Measurements from ENCODE around the gene FAM110A. TPM values are rescaled to one million over a fixed set of nuclear protein-coding genes. Genes with fewer than 3 reads are reported as not detected.
"Not testable (repeated sequence)": the region's sequence is repeated elsewhere in the genome, so short reads cannot be mapped to it uniquely, and the experiment has no call there.

Gene FAM110A
- total RNA-seq, 4 donors from 2014 or later, result 1.4 to 3.2 (median 2.0) TPM

DNA sequence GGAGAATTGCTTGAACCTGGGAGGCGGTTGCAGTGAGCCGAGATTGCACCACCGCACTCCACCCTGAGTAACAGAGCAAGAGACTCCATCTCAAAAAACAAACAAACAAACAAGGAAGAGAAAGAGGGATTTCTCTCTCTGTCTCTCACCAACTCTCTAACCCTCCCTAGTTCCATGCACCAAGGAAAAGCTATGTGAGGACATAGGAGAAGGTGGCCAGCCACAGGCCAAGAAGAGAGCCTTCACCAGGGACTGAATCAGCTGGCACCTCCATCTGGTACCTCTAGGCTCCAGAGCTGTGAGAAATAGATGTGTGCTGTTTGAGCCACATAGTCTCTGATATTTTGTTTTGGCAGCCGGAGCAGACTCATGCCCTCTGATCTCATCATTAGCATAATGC is 9.0 kb upstream of the FAM110A start:
- H3K27ac ChIP-seq, result no peak overlapping the region
- TF ChIP-seq POLR2A (IDR thresholded peaks at IDR 0.05), result no peak
- TF ChIP-seq, protein P1, sequence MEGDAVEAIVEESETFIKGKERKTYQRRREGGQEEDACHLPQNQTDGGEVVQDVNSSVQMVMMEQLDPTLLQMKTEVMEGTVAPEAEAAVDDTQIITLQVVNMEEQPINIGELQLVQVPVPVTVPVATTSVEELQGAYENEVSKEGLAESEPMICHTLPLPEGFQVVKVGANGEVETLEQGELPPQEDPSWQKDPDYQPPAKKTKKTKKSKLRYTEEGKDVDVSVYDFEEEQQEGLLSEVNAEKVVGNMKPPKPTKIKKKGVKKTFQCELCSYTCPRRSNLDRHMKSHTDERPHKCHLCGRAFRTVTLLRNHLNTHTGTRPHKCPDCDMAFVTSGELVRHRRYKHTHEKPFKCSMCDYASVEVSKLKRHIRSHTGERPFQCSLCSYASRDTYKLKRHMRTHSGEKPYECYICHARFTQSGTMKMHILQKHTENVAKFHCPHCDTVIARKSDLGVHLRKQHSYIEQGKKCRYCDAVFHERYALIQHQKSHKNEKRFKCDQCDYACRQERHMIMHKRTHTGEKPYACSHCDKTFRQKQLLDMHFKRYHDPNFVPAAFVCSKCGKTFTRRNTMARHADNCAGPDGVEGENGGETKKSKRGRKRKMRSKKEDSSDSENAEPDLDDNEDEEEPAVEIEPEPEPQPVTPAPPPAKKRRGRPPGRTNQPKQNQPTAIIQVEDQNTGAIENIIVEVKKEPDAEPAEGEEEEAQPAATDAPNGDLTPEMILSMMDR (IDR thresholded peaks at IDR 0.05), result no peak
- TF ChIP-seq POLR2AphosphoS5 (IDR thresholded peaks at IDR 0.05), result no peak
- TF ChIP-seq EP300 (IDR thresholded peaks at IDR 0.05), result no peak
- no peak overlapping the region for H3K4me3 ChIP-seq
- WGBS, 2 donors (ENCODE audit: low coverage in 1 of 2), result 79% methylated on average over 3 of the region's 4 CpGs; no CpG with 5 or more reads in 1 of the 2 donors
- no peak for ATAC-seq
- peaks cover 6% of the 10 kb centered on the region for H3K27me3 ChIP-seq
- no peaks in the 10 kb centered on the region for H3K4me1 ChIP-seq
- H3K9me3 ChIP-seq, result no peaks in the 10 kb centered on the region
- H3K36me3 ChIP-seq, result no peaks in the 10 kb centered on the region

DNA sequence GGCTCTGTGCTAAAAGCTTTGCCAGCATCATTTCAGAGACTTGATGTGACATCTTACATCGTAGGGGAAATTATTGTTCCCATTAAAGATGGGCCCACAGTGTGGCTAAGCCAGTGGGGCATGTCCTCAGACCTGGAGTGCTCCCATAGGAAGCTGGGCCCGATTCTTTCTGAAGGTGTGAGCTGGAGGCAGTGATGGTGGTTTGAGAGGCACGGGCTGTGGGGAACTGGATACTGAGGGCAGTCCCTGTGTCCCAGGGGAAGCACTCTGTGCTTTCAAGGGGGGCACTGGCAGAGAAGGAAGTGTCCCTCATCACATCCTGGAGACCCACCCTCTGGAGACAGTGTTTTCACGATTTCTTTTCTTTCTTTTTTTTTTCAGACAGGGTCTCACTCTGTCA is 8.6 kb upstream of the FAM110A start:
- 43 to 44% methylated on average over 1 to 3 of the region's 4 CpGs for WGBS, 2 donors (ENCODE audit: low coverage in 1 of 2)
- H3K27ac ChIP-seq, result no peak overlapping the region
- no peak for ATAC-seq
- H3K4me1 ChIP-seq, result no peaks in the 10 kb centered on the region
- TF ChIP-seq POLR2AphosphoS5 (IDR thresholded peaks at IDR 0.05), result no peak
- no peak for TF ChIP-seq EP300 (IDR thresholded peaks at IDR 0.05)
- TF ChIP-seq, protein P1 (IDR thresholded peaks at IDR 0.05), result no peak
- no peak for TF ChIP-seq POLR2A (IDR thresholded peaks at IDR 0.05)
- H3K27me3 ChIP-seq, result peaks cover 6% of the 10 kb centered on the region
- H3K4me3 ChIP-seq, result no peak overlapping the region
- no peaks in the 10 kb centered on the region for H3K9me3 ChIP-seq
- H3K36me3 ChIP-seq, result no peaks in the 10 kb centered on the region

DNA sequence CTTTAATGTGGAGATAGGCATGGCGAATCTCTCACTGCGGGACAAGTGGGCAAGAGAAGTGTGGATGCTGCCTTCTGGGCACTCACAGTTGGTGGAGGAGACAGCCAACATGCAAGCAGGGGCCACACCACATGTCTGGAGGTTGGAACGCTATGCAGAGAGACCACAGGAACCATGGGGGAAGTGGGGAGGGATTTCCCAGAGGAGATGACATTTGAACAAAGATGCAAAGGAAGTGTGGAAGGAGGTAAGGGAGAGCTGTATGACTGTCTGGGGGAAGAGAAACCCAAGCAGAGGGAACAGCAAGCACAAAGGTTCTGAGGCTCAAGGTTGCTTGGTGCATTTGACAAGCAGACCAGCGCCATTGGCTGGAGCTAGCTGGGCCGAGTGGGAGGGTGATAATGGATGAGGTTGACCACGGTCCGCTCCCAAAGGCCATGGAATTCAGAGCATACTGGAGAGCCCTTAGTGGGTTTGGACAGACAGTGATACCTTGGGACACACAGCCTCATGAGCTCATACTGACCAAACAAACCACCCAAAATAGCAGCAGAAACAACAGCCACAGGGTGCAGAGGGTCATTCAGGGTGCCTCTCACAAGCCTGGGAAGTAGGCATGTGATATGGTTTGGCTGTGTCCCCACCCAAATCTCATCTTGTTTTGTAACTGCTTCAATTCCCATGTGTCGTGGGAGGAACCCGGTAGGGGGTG is 7.6 kb upstream of the FAM110A start:
- TF ChIP-seq POLR2AphosphoS5 (IDR thresholded peaks at IDR 0.05) (no peak), EP300 (IDR thresholded peaks at IDR 0.05) (no peak), POLR2A (IDR thresholded peaks at IDR 0.05) (no peak)
- TF ChIP-seq, protein P1 (IDR thresholded peaks at IDR 0.05), result no peak
- Histone ChIP-seq H3K27ac (no peak overlapping the region), H3K9me3 (no peaks in the 10 kb centered on the region), H3K27me3 (peaks cover 6% of the 10 kb centered on the region), H3K4me1 (no peaks in the 10 kb centered on the region), H3K36me3 (no peaks in the 10 kb centered on the region), H3K4me3 (no peak overlapping the region)
- ATAC-seq, result no peak
- 86 to 100% methylated on average over 3 to 9 of the region's 9 CpGs for WGBS, 2 donors (ENCODE audit: low coverage in 1 of 2)

DNA sequence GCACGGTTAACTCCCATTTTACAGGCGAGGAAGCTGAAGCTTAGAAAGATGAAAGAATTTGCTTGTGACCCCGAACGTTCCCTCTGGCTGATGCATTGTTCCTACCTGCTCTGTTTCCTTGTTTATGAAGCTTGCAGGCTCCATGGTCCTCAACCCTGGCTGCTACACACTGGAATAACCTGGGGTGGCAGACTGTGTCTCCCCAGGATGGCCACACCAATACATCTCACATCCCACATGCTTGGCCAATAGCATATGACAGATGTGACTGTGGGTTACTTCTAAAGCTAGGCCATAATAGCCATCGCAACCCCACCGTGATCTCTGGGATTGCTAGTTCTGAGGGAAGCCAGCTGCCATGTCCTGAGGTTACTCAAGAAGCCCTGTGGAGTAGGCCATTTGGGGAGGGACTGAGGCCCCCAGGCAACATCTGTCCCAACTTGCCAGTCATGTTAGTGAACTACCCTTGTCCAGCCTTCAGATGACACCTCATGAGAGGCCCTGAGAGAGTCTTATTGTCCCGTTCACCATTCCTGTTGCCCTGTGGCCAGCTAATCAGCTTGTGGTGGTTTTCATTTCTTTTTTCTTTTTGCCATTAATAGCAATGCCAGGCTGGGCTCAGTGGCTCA is 6.7 kb upstream of the FAM110A start:
- H3K36me3 ChIP-seq, result no peaks in the 10 kb centered on the region
- WGBS, 2 donors (ENCODE audit: low coverage in 1 of 2), result 80 to 86% methylated on average over 5 of the region's 7 CpGs
- no peak overlapping the region for H3K4me3 ChIP-seq
- H3K27ac ChIP-seq, result no peak overlapping the region
- ATAC-seq, result no peak
- peaks cover 6% of the 10 kb centered on the region for H3K27me3 ChIP-seq
- TF ChIP-seq POLR2A (IDR thresholded peaks at IDR 0.05), result no peak
- TF ChIP-seq EP300 (IDR thresholded peaks at IDR 0.05), result no peak
- TF ChIP-seq, protein P1 (IDR thresholded peaks at IDR 0.05), result no peak
- TF ChIP-seq POLR2AphosphoS5 (IDR thresholded peaks at IDR 0.05), result no peak
- no peaks in the 10 kb centered on the region for H3K9me3 ChIP-seq
- H3K4me1 ChIP-seq, result no peaks in the 10 kb centered on the region

DNA sequence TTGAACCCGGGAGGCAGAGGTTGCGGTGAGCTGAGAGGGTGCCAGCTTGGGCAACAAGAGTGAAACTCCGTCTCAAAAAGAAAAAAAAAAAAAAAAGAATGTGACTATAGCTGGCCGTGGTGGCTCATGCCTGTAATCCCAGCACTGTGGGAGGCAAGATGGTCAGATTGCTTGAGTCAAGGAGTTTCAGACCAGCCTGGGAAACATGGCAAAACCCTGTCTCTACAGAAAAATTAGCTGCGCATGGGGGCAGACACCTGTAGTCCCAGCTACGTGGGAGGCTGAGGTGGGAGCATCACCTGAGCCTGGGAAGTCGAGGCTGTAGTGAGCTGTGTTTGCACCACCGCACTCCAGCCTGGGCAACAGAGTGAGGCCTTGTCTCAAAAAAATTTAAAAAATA is 5.5 kb upstream of the FAM110A start:
- H3K27ac ChIP-seq, H3K4me3 ChIP-seq, H3K9me3 ChIP-seq, H3K27me3 ChIP-seq, H3K4me1 ChIP-seq, H3K36me3 ChIP-seq, ATAC-seq: not testable (repeated sequence)
- 91 to 95% methylated on average over 6 to 7 of the region's 8 CpGs for WGBS, 2 donors (ENCODE audit: low coverage in 1 of 2)

All from gastroesophageal sphincter (tissue), 4 donors.